Bone marrow (tissue), 2 donors: ENCODE data around the gene SMAD6.
A peak's percentile ranks its signal among the peaks of the same experiment; 100 is the strongest.

ENCODE experiments used
- DNase-seq, 2 donors: peaks; one replicate each; lab custom pipeline; 2025; lab: John Stamatoyannopoulos, UW

Gene SMAD6

GRCh38 chr15:66758844-66759243 lies 56.8 kb downstream of the SMAD6 start:
- DNase-seq, result no peak

DNA sequence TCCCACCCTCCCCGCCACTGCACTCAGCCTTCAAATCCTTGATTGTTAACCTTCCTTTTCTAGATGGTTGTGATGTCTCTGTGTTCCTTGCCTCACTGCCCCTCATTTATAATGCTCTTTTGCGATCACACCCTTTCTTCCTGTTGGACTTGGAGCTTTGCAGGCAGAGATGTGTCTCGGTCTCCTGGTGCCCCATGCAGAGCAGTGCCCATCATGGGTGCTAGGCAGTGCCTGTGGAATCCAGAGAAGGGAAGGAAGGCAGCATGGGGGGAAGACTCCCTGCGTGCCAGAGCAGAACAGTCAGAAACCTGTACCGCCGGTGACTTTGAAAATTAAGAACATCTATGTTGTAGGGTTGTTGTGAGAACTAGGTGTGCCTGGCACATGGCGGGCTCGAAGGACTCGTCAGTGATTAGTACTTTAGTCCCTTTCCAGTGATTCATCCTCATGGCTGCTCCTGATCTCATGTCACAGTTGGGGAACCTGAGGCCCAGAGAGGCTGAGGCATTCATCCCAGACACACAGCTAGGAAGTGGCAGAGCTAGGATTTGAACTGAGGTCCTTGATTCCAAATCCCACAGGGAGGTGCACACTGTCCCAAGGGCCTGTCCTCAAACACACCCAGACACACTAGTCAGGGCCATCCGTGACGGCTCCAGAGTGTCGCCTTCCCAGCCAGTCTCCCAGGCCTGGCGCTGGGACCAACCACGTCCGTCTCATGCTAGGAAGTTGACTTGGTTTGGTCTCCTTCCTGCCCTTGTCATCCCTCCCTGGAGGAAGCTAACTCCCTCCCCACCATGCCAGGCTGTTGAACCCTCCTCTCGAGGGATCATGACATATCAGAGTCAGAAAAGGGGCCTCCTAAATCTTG lies 58.3 kb downstream of the SMAD6 start:
- DNase-seq, result no peak

DNA sequence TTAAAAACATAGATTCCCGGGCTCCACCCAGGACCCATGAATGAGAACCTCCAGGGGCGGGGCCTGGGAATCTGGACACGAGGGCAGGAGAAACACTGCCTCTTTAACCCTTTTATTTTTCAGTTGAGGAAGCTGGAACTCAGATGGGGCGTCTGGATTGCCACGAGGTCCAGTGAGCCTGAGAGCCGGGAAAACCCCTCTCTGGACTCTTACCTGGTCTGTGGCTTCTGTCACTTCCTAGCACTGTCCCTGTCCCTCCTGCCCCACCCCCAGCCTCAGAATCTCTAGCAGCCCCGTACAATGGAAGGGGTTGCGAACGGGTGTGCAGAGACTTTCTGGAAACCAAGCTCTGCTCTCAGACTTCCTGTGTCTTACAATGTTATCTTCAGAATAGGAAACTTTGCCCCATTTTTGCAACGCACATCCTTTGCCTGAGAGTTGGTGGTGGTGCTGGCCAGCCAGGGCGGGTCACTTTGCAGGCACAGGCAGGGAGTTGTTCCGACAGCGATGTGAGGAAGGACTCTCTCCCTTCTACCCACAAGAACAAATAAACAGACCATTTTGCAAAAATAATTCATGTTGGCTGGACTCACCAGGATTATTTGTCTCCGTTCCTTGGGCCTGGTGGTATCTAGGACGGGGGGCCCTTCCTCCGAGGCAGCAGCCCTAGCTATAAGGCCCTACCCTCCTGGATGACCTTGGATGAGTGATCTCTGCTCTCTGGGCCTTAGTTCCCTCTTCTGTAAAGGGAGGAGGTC lies 59.1 kb downstream of the SMAD6 start:
- DNase-seq, result no peak

DNA sequence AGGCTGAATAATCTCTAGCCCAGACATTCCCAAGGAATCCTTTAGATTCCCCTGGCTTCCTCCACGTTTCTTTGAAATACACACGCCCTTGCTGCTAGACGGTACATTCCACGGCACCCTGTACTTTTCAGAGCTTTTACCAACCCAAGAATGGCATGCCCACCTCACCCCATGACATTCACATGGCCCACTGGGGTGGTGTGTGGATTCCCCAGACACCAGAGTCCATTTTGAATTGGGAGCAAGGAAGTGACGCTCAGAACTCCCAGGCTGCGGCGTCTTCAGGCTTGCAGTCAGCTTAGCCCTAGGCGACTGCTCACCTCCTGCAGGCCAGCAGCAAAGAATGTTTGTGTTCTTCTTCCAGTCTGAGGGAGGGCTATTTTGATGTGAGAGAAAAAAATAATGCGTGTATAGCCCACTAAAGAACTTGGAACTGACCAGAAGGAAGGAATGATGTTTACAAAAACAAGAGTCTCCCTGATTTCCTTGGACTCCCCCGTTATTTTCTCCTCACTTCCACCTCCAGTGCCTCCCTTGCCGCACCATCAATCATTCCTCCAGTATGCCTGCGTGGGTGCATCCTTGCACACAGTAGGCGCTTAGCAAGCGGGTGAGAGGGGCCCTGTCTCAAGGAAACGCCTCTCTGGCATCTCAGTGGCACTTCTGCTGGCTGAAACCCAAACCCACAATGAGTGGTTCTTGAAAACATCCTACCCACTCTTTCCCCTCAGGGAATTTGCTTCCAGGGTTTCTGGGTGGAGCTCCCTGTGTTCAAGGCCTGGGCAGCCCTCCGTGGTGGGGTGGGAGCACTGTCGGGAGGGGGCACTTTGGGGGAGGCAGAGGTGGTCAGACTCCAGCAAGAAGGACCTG lies 59.9 kb downstream of the SMAD6 start:
- DNase-seq, result no peak

- DNase-seq, result no peak
Measured at GRCh38 chr15:66763186-66764071, 61.4 kb downstream of the SMAD6 start.

- no peak for DNase-seq
Measured at GRCh38 chr15:66764072-66764786, 62.2 kb downstream of the SMAD6 start.

GRCh38 chr15:66765478-66766281 lies 63.6 kb downstream of the SMAD6 start:
- peak; percentile 12 to 26 for DNase-seq

GRCh38 chr15:66766282-66767230 lies 64.5 kb downstream of the SMAD6 start:
- DNase-seq, result no peak

- no peak for DNase-seq
Measured at GRCh38 chr15:66767240-66767659, 65.2 kb downstream of the SMAD6 start.

- DNase-seq, result no peak
Measured at GRCh38 chr15:66768987-66769386, 67.0 kb downstream of the SMAD6 start.

DNA sequence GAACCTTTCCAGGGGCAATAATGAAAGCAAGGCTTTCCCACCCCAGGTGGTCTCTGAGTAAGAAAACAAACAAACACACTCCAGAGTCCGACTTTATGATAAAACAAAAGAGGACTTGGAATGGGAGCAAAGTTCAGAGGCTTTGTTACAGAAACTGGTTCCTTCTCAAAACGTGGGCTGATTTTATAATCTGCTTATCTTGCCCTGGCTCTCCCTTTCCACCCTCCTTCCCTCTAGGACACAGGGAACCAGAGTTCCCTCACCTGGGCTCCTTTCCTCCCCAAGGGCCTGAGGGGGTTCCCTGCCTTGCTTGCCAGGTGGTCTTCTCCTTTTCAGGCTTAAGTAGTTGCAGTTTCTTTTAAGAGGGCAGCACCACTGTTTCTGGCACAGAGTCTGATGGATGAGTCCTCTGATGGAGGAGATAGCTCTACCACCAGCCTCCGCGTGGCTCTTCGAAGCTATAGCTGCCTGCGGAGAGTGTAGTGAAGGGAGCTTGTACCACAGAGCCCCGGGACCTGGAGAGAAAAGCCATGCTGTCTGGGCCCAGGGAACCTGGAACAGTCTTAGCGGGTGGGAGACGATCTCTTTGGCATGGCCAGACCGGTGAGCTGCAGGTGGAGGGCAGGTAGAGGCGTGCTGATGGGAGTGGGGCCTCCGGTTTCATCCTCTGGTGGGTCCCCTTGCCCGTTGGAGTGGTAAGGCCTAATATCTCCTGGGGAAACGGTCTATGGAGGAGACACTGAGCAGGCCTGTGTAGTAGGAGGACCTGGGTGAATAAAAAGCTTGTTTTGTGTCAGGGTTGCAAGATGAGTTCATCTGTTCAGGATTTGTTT lies 68.7 kb downstream of the SMAD6 start:
- no peak for DNase-seq

DNA sequence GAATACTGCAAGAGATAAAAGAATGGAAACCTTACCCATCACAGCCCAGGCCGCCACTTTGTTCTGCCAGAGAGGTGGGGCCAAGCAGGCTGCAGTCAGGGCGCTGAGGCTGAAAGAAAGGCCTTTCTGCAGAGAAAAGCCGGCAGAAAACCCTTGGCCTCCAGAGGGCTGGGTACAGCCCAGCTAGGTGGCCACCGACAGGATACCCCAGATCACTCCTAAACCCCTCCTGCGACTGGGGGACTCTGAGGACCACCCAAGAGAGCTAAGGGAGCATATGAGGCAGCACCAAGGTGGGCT lies 69.3 kb downstream of the SMAD6 start:
- no peak for DNase-seq

DNA sequence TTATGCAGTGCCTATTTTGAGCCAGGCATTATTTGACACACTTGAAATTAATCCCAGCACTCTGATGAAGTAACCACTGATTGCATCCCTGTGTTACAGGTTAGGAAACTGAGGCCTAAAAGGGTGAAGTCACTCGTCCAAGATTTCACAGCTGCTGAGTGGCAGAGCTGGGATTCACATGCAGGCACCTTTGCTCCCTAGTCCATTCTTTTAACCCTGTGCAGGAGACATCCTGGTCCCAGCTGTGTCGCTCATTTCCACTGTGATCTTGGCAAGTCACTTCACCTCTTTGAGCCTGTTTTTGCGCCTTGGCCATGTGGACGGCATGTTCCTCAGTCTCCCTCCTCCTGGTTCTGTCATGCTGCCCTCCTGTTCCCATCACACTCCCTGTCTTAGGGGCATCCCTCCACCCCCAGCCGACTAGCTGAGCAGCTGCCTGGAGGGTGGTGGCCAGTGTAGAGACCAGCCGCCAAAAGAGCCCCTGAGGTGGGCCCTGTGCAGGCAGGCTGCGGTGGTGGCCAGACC lies 70.6 kb downstream of the SMAD6 start:
- no peak for DNase-seq

DNA sequence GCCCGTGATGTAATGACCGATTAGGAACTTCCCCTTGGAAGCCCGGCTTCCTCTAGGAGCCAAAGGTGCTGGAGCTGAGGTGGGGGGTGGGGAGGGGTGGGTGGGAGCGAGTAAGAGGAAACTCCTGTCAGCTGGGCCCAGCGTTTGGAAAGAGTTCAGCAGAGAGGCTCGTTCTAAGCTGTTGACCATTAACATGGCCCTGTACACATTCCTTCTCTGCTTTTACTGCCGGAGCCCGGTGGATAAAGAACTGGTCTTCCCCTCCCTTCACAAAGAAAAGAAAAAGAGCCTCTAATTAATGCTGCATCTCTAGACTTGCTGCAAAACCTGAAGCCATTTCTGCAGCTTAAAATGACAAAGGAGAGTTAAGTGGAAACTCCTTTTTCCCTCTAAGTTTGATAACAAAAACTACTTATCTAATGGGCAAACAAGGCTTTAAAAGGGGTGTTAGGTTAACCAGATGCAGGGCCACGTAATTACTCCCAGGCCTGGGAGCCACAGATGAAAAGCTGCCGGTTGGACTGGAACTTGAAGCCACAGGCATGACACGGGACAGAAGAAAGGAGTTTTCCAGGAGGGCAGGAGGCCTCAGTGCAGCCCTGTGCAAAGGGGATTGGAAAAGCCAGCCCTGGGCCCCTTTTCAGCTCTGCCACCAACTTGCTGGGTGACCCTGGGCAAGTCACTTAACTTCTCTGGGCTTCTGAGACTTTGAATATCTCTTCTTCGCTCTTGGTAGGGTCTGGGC lies 71.3 kb downstream of the SMAD6 start:
- DNase-seq, result no peak

- DNase-seq, result peak; percentile 3 to 24
Measured at GRCh38 chr15:66774001-66774814, 72.2 kb downstream of the SMAD6 start.
